Measurements from ENCODE around the gene IL4R.

GRCh38 chr16:27408602-27409031 is 94.8 kb downstream of the IL4R start:
- TF ChIP-seq CTCF (conservative IDR thresholded peaks at IDR 0.05) (no peak), ZFX (IDR thresholded peaks at IDR 0.05) (no peak)

Measured in C4-2B (cell line).